Measurements from ENCODE around the gene SDSL. TPM values are rescaled to one million over a fixed set of nuclear protein-coding genes. Genes with fewer than 3 reads are reported as not detected.

The SDSL gene
- total and polyA plus RNA-seq, 2 of the 13 experiments (the other 11 are each of a cell fraction or from before 2014, with no cell fraction given) = 1.2 to 1.7 TPM

DNA sequence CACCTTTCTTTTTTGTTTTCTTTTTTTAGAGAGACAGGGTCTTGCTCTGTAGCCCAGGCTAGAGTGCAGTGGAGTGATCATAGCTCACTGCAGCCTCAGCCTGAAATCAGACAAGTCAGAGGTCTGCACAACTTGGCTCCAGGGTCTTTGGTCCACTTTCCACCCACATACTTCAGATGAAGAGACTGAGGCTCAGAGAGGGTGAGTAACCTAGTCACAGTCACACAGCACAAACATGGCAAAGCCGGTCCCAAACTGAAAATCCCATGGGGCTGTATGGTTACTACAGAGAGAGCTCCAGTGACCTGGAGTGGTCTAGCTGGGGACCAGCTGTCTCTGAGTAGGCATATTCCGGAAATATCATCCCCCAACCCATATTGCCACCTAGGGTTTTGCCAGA is 30.3 kb downstream of the SDSL start:
- intact Hi-C loops (cut with micrococcal nuclease; ENCODE audit: unreplicated experiment) = no loop called here
- in situ Hi-C loops (cut with HindIII; ENCODE audit: extremely low pct_ligation_motif_present, low pct_unique_long_range_greater_than_20kb) = no loop called here
- DNase-seq (ENCODE audit: low spot score) (no peak), ATAC-seq (no peak), FAIRE-seq (no peak)
- ChIA-PET POLR2A (no interaction called here), CTCF (ENCODE audit: low intra/inter-chr PET ratio, low total read pairs) (no interaction called here)
- Histone ChIP-seq H3K27me3 (ENCODE audit: control insufficient read depth in 1 of 2, insufficient read depth in 2 of 2, low read length in 2 of 2) (0 out of 5 replicates have a peak, but pooled peaks cover 0 to 6% of the 10 kb centered on the region in 2 experiments), H2AFZ (ENCODE audit: low read length) (no peak overlapping the region), H3K4me3 (replicated peaks in 1 of 3; ENCODE audit: insufficient read depth in 1 of 3, low read depth in 2 of 3, low read length in 3 of 3) (no peak overlapping the region), H3K9ac (ENCODE audit: insufficient read depth, low read depth, low read length) (no peak overlapping the region), H3K79me2 (ENCODE audit: insufficient read depth, low read length) (no peaks in the 10 kb centered on the region), H3K36me3 (replicated peaks in 1 of 2; ENCODE audit: control insufficient read depth in 1 of 2, insufficient read depth in 2 of 2, low read length in 2 of 2) (no peaks in the 10 kb centered on the region), H4K20me1 (ENCODE audit: insufficient read depth, low read length) (0 out of 2 replicates have a peak, but pooled peaks cover 2% of the 10 kb centered on the region), H3K9me3 (ENCODE audit: low read length) (no peaks in the 10 kb centered on the region), H3K27ac (ENCODE audit: extremely low read length, insufficient read depth, low read length) (no peak overlapping the region), H3K4me2 (ENCODE audit: low read depth, low read length) (no peak overlapping the region), H3K4me1 (ENCODE audit: insufficient read depth, low read length) (no peaks in the 10 kb centered on the region)
- TF ChIP-seq ZNF768 (CRISPR knock-in tag; IDR thresholded peaks at IDR 0.05) (peak; percentile 90), ZMYM3 (CRISPR knock-in tag; IDR thresholded peaks at IDR 0.05) (peak; percentile 42; the same call in 1 of the 2 replicates)
- TF ChIP-seq, protein P1, sequence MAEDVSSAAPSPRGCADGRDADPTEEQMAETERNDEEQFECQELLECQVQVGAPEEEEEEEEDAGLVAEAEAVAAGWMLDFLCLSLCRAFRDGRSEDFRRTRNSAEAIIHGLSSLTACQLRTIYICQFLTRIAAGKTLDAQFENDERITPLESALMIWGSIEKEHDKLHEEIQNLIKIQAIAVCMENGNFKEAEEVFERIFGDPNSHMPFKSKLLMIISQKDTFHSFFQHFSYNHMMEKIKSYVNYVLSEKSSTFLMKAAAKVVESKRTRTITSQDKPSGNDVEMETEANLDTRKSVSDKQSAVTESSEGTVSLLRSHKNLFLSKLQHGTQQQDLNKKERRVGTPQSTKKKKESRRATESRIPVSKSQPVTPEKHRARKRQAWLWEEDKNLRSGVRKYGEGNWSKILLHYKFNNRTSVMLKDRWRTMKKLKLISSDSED (CRISPR knock-in tag; IDR thresholded peaks at IDR 0.05) = no peak
- WGBS (ENCODE audit: low lambda C conversion rate) = 13% methylated on average over 1 of the region's 2 CpGs
- BruUV-seq (replicated peaks) = no TSS peak

DNA sequence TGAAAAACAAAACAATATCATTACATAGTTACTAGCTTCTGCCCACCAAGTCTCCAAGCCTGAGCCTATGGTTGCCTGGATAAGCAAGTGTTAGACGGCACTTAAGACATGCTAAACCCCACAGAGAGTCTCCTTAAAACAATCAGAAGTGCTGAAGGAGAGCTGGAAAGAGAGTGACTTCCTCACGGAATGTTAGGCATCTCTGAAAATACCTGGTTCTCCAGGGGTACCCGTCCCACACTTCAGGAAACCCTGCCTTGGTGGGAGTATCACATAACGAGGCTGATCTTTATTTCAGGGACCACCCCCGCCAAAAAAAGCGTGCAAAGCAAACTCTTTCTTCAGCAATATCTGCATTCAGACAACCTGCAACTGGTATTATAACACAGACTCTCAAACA is 31.1 kb downstream of the SDSL start:
- Histone ChIP-seq H3K9ac (ENCODE audit: insufficient read depth, low read depth, low read length) (no peak overlapping the region), H3K79me2 (ENCODE audit: insufficient read depth, low read length) (no peaks in the 10 kb centered on the region), H3K36me3 (replicated peaks in 1 of 2; ENCODE audit: control insufficient read depth in 1 of 2, insufficient read depth in 2 of 2, low read length in 2 of 2) (no peaks in the 10 kb centered on the region), H2AFZ (ENCODE audit: low read length) (no peak overlapping the region), H3K4me2 (ENCODE audit: low read depth, low read length) (no peak overlapping the region), H3K4me1 (ENCODE audit: insufficient read depth, low read length) (no peaks in the 10 kb centered on the region), H4K20me1 (ENCODE audit: insufficient read depth, low read length) (0 out of 2 replicates have a peak, but pooled peaks cover 2% of the 10 kb centered on the region), H3K4me3 (replicated peaks in 1 of 3; ENCODE audit: insufficient read depth in 1 of 3, low read depth in 2 of 3, low read length in 3 of 3) (no peak overlapping the region), H3K27ac (ENCODE audit: extremely low read length, insufficient read depth, low read length) (no peak overlapping the region), H3K27me3 (ENCODE audit: control insufficient read depth in 1 of 2, insufficient read depth in 2 of 2, low read length in 2 of 2) (0 out of 5 replicates have a peak, but pooled peaks cover 0 to 6% of the 10 kb centered on the region in 2 experiments), H3K9me3 (ENCODE audit: low read length) (no peaks in the 10 kb centered on the region)
- no peak for DNase-seq (ENCODE audit: low spot score)
- ChIA-PET POLR2A (no interaction called here), CTCF (ENCODE audit: low intra/inter-chr PET ratio, low total read pairs) (no interaction called here)
- intact Hi-C loops (cut with micrococcal nuclease; ENCODE audit: unreplicated experiment) (no loop called here), in situ Hi-C loops (cut with HindIII; ENCODE audit: extremely low pct_ligation_motif_present, low pct_unique_long_range_greater_than_20kb) (no loop called here)
- TF ChIP-seq MAFG (CRISPR knock-in tag; IDR thresholded peaks at IDR 0.05) (no peak), SATB2 (CRISPR knock-in tag; IDR thresholded peaks at IDR 0.05) (no peak), STAT5B (CRISPR knock-in tag; IDR thresholded peaks at IDR 0.05) (no peak), ZNF605 (CRISPR knock-in tag; IDR thresholded peaks at IDR 0.05) (no peak), DMAP1 (CRISPR knock-in tag; IDR thresholded peaks at IDR 0.05) (no peak)
- TF ChIP-seq, protein P2, sequence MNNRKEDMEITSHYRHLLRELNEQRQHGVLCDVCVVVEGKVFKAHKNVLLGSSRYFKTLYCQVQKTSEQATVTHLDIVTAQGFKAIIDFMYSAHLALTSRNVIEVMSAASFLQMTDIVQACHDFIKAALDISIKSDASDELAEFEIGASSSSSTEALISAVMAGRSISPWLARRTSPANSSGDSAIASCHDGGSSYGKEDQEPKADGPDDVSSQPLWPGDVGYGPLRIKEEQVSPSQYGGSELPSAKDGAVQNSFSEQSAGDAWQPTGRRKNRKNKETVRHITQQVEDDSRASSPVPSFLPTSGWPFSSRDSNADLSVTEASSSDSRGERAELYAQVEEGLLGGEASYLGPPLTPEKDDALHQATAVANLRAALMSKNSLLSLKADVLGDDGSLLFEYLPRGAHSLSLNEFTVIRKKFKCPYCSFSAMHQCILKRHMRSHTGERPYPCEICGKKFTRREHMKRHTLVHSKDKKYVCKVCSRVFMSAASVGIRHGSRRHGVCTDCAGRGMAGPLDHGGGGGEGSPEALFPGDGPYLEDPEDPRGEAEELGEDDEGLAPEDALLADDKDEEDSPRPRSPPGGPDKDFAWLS (CRISPR knock-in tag; IDR thresholded peaks at IDR 0.05; ENCODE audit: borderline replicate concordance) = no peak
- TF ChIP-seq, protein P3, sequence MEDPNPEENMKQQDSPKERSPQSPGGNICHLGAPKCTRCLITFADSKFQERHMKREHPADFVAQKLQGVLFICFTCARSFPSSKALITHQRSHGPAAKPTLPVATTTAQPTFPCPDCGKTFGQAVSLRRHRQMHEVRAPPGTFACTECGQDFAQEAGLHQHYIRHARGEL (CRISPR knock-in tag; IDR thresholded peaks at IDR 0.05) = no peak
- TF ChIP-seq, protein P4, sequence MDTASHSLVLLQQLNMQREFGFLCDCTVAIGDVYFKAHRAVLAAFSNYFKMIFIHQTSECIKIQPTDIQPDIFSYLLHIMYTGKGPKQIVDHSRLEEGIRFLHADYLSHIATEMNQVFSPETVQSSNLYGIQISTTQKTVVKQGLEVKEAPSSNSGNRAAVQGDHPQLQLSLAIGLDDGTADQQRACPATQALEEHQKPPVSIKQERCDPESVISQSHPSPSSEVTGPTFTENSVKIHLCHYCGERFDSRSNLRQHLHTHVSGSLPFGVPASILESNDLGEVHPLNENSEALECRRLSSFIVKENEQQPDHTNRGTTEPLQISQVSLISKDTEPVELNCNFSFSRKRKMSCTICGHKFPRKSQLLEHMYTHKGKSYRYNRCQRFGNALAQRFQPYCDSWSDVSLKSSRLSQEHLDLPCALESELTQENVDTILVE (CRISPR knock-in tag; IDR thresholded peaks at IDR 0.05) = no peak
- no peak for ATAC-seq
- no peak for FAIRE-seq
- BruUV-seq (replicated peaks) = no TSS peak
- 0% methylated on average over 5 of the region's 6 CpGs for WGBS (ENCODE audit: low lambda C conversion rate)
